GM23338 (cell line): ENCODE results near the gene ZBTB48.
A peak's percentile ranks its signal among the peaks of the same experiment; 100 is the strongest.

Source experiments
- CREB1 ChIP-seq: fragments of 250-450 bp; sonication (Bioruptor Pico); IDR thresholded peaks from 2 replicates; pipeline ENCODE4 v1.5.0; 2020; ENCODE audit warnings: low read depth, mild to moderate bottlenecking, moderate library complexity
- EZH2 ChIP-seq: fragments of 200-600 bp; sonication (generic); IDR thresholded peaks from one replicate; pipeline ENCODE4 v1.8.0; 2017; ENCODE audit warnings: antibody characterized with exemption, mild to moderate bottlenecking, low read depth; ENCODE audit not compliant: unreplicated experiment
- EZH2phosphoT487 ChIP-seq: fragments of 200-600 bp; sonication (generic); IDR thresholded peaks from one replicate; pipeline ENCODE4 v1.8.1; 2018; ENCODE audit warnings: antibody characterized with exemption; ENCODE audit not compliant: unreplicated experiment
- JUNB ChIP-seq: IDR thresholded peaks from one replicate; pipeline ENCODE4 v1.6.1; 2016; ENCODE audit warnings: antibody characterized with exemption; ENCODE audit not compliant: unreplicated experiment
- NANOG ChIP-seq: IDR thresholded peaks from 2 replicates; pipeline ENCODE4 v1.6.1; 2016; ENCODE audit warnings: antibody characterized with exemption, borderline replicate concordance
- POLR2AphosphoS5 ChIP-seq: IDR thresholded peaks from 2 replicates; pipeline ENCODE4 v1.6.1; 2016; ENCODE audit warnings: antibody characterized with exemption, low read depth
- ZNF114 ChIP-seq: fragments of 250-450 bp; sonication (Bioruptor Pico); IDR thresholded peaks from 2 replicates; pipeline ENCODE4 v1.5.0; 2020; ENCODE audit warnings: mild to moderate bottlenecking, moderate library complexity
- ZNF331 ChIP-seq: fragments of 250-450 bp; sonication (Bioruptor Pico); IDR thresholded peaks from 2 replicates; pipeline ENCODE4 v1.5.0; 2020; ENCODE audit warnings: low read depth, mild to moderate bottlenecking, moderate library complexity
- TF ChIP-seq, protein P1 (sequence below), 2 experiments: fragments of 200-600 bp in 1 of 2; sonication (generic) in 1 of 2; conservative IDR thresholded peaks; 2 replicates each; pipeline versions ENCODE4 v1.5.1 to v1.6.1; 2016 to 2017; ENCODE audit warnings: antibody characterized with exemption in 2 of 2, low read depth in 2 of 2, mild to moderate bottlenecking in 2 of 2, moderate library complexity in 1 of 2
- TF ChIP-seq, protein P2 (sequence below): IDR thresholded peaks from one replicate; pipeline ENCODE4 v1.6.1; 2018; ENCODE audit warnings: antibody characterized with exemption; ENCODE audit not compliant: unreplicated experiment

DNA sequence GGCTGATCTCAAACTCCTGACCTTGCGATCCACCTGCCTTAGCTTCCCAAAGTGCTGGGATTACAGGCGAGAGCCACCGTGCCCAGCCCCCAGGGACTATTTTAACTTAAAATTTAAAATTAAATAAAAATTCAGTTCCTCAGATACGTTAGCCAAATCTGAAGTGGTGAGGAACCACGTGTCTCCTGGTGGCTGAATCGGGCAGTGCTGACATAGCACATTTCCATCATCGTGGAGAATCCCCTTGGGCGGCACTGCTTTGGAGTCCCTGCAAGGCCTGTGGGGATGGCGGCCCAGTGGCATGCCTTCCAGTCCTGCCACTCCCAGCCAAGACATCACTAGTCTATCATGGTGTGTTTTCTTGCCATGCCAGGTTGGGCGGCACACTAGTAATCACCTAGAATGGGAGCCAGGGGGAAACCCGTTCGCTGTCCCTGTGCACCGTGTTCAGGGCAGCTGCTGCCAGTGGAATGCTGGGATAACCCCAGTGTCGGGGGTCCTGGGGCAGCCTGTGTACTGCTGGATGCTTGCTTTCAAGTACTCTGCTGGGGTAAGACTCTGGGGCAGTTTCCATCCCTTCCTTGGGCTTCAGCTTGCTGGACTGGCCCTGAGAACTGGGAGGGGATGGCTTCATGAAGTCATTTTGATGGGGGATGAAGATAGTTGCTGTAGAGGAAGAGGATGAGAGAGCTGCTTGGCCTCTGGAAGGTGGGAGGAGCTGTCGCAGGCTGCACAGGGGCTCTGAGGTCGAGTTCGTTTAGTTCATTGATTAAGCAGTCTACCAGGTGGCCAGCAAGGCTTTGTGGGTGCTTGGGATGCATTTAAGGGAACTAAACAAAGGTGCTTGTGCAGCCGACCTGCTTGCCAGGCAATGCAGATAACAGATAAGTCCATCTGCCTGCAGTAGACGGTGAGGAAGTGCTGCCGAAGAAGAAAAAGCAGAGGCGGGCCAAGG, 4.6 kb downstream of the ZBTB48 start:
- no peak for TF ChIP-seq CREB1 (CRISPR knock-in tag)
- TF ChIP-seq, protein P1, sequence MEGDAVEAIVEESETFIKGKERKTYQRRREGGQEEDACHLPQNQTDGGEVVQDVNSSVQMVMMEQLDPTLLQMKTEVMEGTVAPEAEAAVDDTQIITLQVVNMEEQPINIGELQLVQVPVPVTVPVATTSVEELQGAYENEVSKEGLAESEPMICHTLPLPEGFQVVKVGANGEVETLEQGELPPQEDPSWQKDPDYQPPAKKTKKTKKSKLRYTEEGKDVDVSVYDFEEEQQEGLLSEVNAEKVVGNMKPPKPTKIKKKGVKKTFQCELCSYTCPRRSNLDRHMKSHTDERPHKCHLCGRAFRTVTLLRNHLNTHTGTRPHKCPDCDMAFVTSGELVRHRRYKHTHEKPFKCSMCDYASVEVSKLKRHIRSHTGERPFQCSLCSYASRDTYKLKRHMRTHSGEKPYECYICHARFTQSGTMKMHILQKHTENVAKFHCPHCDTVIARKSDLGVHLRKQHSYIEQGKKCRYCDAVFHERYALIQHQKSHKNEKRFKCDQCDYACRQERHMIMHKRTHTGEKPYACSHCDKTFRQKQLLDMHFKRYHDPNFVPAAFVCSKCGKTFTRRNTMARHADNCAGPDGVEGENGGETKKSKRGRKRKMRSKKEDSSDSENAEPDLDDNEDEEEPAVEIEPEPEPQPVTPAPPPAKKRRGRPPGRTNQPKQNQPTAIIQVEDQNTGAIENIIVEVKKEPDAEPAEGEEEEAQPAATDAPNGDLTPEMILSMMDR (conservative IDR thresholded peaks at IDR 0.05; ENCODE audit: low read depth in 2 of 2) = peak in 1 of 2 experiments; percentile 20; a peak in 1 of 4 replicates
- TF ChIP-seq, protein P2, sequence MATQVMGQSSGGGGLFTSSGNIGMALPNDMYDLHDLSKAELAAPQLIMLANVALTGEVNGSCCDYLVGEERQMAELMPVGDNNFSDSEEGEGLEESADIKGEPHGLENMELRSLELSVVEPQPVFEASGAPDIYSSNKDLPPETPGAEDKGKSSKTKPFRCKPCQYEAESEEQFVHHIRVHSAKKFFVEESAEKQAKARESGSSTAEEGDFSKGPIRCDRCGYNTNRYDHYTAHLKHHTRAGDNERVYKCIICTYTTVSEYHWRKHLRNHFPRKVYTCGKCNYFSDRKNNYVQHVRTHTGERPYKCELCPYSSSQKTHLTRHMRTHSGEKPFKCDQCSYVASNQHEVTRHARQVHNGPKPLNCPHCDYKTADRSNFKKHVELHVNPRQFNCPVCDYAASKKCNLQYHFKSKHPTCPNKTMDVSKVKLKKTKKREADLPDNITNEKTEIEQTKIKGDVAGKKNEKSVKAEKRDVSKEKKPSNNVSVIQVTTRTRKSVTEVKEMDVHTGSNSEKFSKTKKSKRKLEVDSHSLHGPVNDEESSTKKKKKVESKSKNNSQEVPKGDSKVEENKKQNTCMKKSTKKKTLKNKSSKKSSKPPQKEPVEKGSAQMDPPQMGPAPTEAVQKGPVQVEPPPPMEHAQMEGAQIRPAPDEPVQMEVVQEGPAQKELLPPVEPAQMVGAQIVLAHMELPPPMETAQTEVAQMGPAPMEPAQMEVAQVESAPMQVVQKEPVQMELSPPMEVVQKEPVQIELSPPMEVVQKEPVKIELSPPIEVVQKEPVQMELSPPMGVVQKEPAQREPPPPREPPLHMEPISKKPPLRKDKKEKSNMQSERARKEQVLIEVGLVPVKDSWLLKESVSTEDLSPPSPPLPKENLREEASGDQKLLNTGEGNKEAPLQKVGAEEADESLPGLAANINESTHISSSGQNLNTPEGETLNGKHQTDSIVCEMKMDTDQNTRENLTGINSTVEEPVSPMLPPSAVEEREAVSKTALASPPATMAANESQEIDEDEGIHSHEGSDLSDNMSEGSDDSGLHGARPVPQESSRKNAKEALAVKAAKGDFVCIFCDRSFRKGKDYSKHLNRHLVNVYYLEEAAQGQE = no peak
- no peak for TF ChIP-seq POLR2AphosphoS5
- no peak for TF ChIP-seq EZH2
- no peak for TF ChIP-seq EZH2phosphoT487
- no peak for TF ChIP-seq NANOG
- TF ChIP-seq ZNF331 (CRISPR knock-in tag) = no peak
- no peak for TF ChIP-seq ZNF114 (CRISPR knock-in tag)
- no peak for TF ChIP-seq JUNB
